Mesenchymal stem cell (in vitro differentiated cells and primary cell): ENCODE results near the gene ELOVL7. TPM values are rescaled to one million over a fixed set of nuclear protein-coding genes. Genes with fewer than 3 reads are reported as not detected.

Experiments used
- DNase-seq: peaks from one replicate; pipeline ENCODE4 v3.0.0-alpha.2; 2013
- H2AFZ ChIP-seq: one replicate; pipeline ENCODE4 v1.6.1; 2013; ENCODE audit warnings: low read depth, mild to moderate bottlenecking, control low read depth, inconsistent platforms, low read length, moderate library complexity
- H2AK5ac ChIP-seq: 2 replicates; pipeline ENCODE4 v1.6.1; 2013; ENCODE audit warnings: low read length, moderate library complexity, mild to moderate bottlenecking, inconsistent platforms; ENCODE audit not compliant: severe bottlenecking
- H2BK120ac ChIP-seq: one replicate; pipeline ENCODE4 v1.6.1; 2013; ENCODE audit warnings: low read depth, mild to moderate bottlenecking, inconsistent platforms, low read length, moderate library complexity
- H2BK12ac ChIP-seq, 2 experiments: one replicate each; pipeline ENCODE4 v1.6.1; 2013; ENCODE audit warnings: inconsistent platforms in 2 of 2, low read length in 2 of 2, mild to moderate bottlenecking in 2 of 2, moderate library complexity in 2 of 2, control low read depth in 1 of 2
- H2BK15ac ChIP-seq: one replicate; pipeline ENCODE4 v1.6.1; 2013; ENCODE audit warnings: mild to moderate bottlenecking, low read depth, inconsistent platforms; ENCODE audit not compliant: poor library complexity, severe bottlenecking
- H2BK5ac ChIP-seq: 2 replicates; pipeline ENCODE4 v1.6.1; 2013; ENCODE audit warnings: low read depth, mild to moderate bottlenecking, low read length, control low read depth, inconsistent platforms; ENCODE audit not compliant: poor library complexity, severe bottlenecking
- H3K14ac ChIP-seq, 2 experiments: one replicate each; pipeline ENCODE4 v1.6.1; 2013; ENCODE audit warnings: inconsistent platforms in 2 of 2, low read length in 2 of 2, control low read depth in 1 of 2, mild to moderate bottlenecking in 1 of 2, moderate library complexity in 1 of 2
- H3K18ac ChIP-seq, 2 experiments: one replicate each; pipeline ENCODE4 v1.6.1; 2013; ENCODE audit warnings: inconsistent platforms in 2 of 2, low read length in 2 of 2, control low read depth in 1 of 2, low read depth in 1 of 2, mild to moderate bottlenecking in 1 of 2
- H3K23ac ChIP-seq, 2 experiments: one replicate each; pipeline ENCODE4 v1.6.1; 2013; ENCODE audit warnings: inconsistent platforms in 2 of 2, low read length in 2 of 2, mild to moderate bottlenecking in 2 of 2, moderate library complexity in 2 of 2, control low read depth in 1 of 2
- H3K27ac ChIP-seq: 2 replicates; pipeline ENCODE4 v1.5.1; 2013; ENCODE audit warnings: mild to moderate bottlenecking, moderate library complexity, low read length, control low read depth, inconsistent platforms; ENCODE audit not compliant: poor library complexity, severe bottlenecking
- H3K27me3 ChIP-seq, 2 experiments: 2 replicates each; pipeline versions ENCODE4 v1.6.1 to v1.7.0; 2013; ENCODE audit warnings: low read length in 2 of 2, mild to moderate bottlenecking in 2 of 2, moderate library complexity in 2 of 2, control low read depth in 1 of 2, inconsistent platforms in 1 of 2; ENCODE audit not compliant: control insufficient read depth in 1 of 2, insufficient read depth in 1 of 2
- H3K36me3 ChIP-seq, 2 experiments: 2 replicates each; pipeline versions ENCODE4 v1.6.1 to v1.7.0; 2013; ENCODE audit warnings: low read length in 2 of 2, control low read depth in 1 of 2, inconsistent platforms in 1 of 2, low read depth in 1 of 2, mild to moderate bottlenecking in 1 of 2; ENCODE audit not compliant: insufficient read depth in 2 of 2, control insufficient read depth in 1 of 2
- H3K4ac ChIP-seq, 2 experiments: one replicate each; pipeline ENCODE4 v1.6.1; 2013; ENCODE audit warnings: inconsistent platforms in 2 of 2, low read length in 2 of 2, mild to moderate bottlenecking in 2 of 2, moderate library complexity in 2 of 2, control low read depth in 1 of 2, low read depth in 1 of 2
- H3K4me1 ChIP-seq: 2 replicates; pipeline ENCODE4 v1.6.1; 2013; ENCODE audit warnings: low read depth, low read length, control low read depth; ENCODE audit not compliant: control insufficient read depth, insufficient read depth
- H3K4me2 ChIP-seq: 2 replicates; pipeline ENCODE4 v1.6.1; 2013; ENCODE audit warnings: low read length, mild to moderate bottlenecking, inconsistent platforms; ENCODE audit not compliant: poor library complexity, severe bottlenecking
- H3K4me3 ChIP-seq, 2 experiments: 2 replicates each; pipeline versions ENCODE4 v1.5.1 to v1.7.0; 2013; ENCODE audit warnings: low read length in 2 of 2, mild to moderate bottlenecking in 2 of 2, control low read depth in 1 of 2, low read depth in 1 of 2; ENCODE audit not compliant: insufficient read depth in 1 of 2
- H3K79me1 ChIP-seq: replicated peaks from 2 replicates; pipeline ENCODE4 v1.6.1; 2013; ENCODE audit warnings: mild to moderate bottlenecking, control low read depth, low read length, inconsistent platforms; ENCODE audit not compliant: poor library complexity, severe bottlenecking
- H3K9ac ChIP-seq: 2 replicates; pipeline ENCODE4 v1.7.0; 2013; ENCODE audit warnings: mild to moderate bottlenecking, low read length, moderate library complexity
- H3K9me3 ChIP-seq: 2 replicates; pipeline ENCODE4 v1.7.0; 2013; ENCODE audit warnings: mild to moderate bottlenecking, low read length; ENCODE audit not compliant: control insufficient read depth
- H4K8ac ChIP-seq: one replicate; pipeline ENCODE4 v1.6.1; 2013; ENCODE audit warnings: inconsistent platforms, mild to moderate bottlenecking, low read length, moderate library complexity
- H4K91ac ChIP-seq: one replicate; pipeline ENCODE4 v1.6.1; 2013; ENCODE audit warnings: mild to moderate bottlenecking, low read length, inconsistent platforms
- WGBS: methylation state at CpG from one replicate; pipeline ENCODE4 v1.1.7; 2013; ENCODE audit warnings: mixed read lengths; 5-methylcytosine and 5-hydroxymethylcytosine counted together
- polyA plus RNA-seq, 2 experiments: library from polyadenylated mRNA; stranded (reverse); fragments of 200-250 nt; gene quantifications; one replicate each; pipeline ENCODE4 v1.2.3, GENCODE V29; 2013

Gene ELOVL7
- polyA plus RNA-seq (2013, experiment 1 of 2) = 0.03 TPM
- polyA plus RNA-seq (2013, experiment 2 of 2) = 0.03 TPM

- H3K36me3 ChIP-seq = no peaks in the 10 kb centered on the region
- no peak within 1 kb of the TSS for H2BK15ac ChIP-seq
- H3K9me3 ChIP-seq = no peaks in the 10 kb centered on the region
- H4K91ac ChIP-seq = no peak within 1 kb of the TSS
- under 1% methylated on average over 47 of the region's 87 CpGs for WGBS
- no peak within 1 kb of the TSS for H3K27ac ChIP-seq
- H2BK120ac ChIP-seq = no peak within 1 kb of the TSS
- DNase-seq = peak; percentile 76
- peak within 1 kb of the TSS; percentile 47 for H2AFZ ChIP-seq
- H4K8ac ChIP-seq = no peak within 1 kb of the TSS
- H2BK5ac ChIP-seq = no peak within 1 kb of the TSS
- no peak within 1 kb of the TSS for H3K18ac ChIP-seq
- H3K9ac ChIP-seq = peak within 1 kb of the TSS; percentile 58
- peak within 1 kb of the TSS in 1 of 2 experiments; percentile 64 for H3K23ac ChIP-seq
- H3K4me1 ChIP-seq = peaks cover 8% of the 10 kb centered on the region
- no peak within 1 kb of the TSS for H2AK5ac ChIP-seq
- peaks cover 16 to 61% of the 10 kb centered on the region in 2 experiments for H3K27me3 ChIP-seq
- peak within 1 kb of the TSS; percentile 94 for H3K4me2 ChIP-seq
- H3K14ac ChIP-seq = no peak within 1 kb of the TSS
- H3K4ac ChIP-seq = no peak within 1 kb of the TSS
- no peaks in the 10 kb centered on the region for H3K79me1 ChIP-seq
- H3K4me3 ChIP-seq = peak within 1 kb of the TSS; percentile 73 to 77
- no peak within 1 kb of the TSS for H2BK12ac ChIP-seq
Measured at GRCh38 chr5:60843936-60844905, at the start of gene ELOVL7. TSS of gene ELOVL7 (minus strand) at chr5:60844269. CDS start at chr5:60787397, 56,872 bp downstream.

- no peak overlapping the region for H2BK15ac ChIP-seq
Measured at GRCh38 chr5:60893521-60893920, 49.5 kb upstream of the ELOVL7 start.

GRCh38 chr5:60891667-60892066 lies 47.6 kb upstream of the ELOVL7 start:
- no peak overlapping the region for H3K9ac ChIP-seq
- H2AFZ ChIP-seq = no peak overlapping the region
- no peaks in the 10 kb centered on the region for H3K27me3 ChIP-seq
- H3K27ac ChIP-seq = no peak overlapping the region
- no peak overlapping the region for H2BK5ac ChIP-seq
- no peak overlapping the region for H3K23ac ChIP-seq
- peaks cover 11 to 36% of the 10 kb centered on the region in 2 experiments for H3K36me3 ChIP-seq
- no peaks in the 10 kb centered on the region for H3K4me1 ChIP-seq
- no peak overlapping the region for H3K4me2 ChIP-seq
- WGBS = 96% methylated on average over 2 of the region's 2 CpGs
- DNase-seq = no peak
- no peak overlapping the region for H2BK12ac ChIP-seq
- H3K79me1 ChIP-seq = no peaks in the 10 kb centered on the region
- no peak overlapping the region for H2AK5ac ChIP-seq
- no peak overlapping the region for H4K91ac ChIP-seq
- no peak overlapping the region for H4K8ac ChIP-seq
- no peak overlapping the region for H3K18ac ChIP-seq
- H3K4ac ChIP-seq = no peak overlapping the region
- no peak overlapping the region for H3K4me3 ChIP-seq
- H3K9me3 ChIP-seq = no peaks in the 10 kb centered on the region
- H2BK120ac ChIP-seq = no peak overlapping the region
- no peak overlapping the region for H2BK15ac ChIP-seq
- H3K14ac ChIP-seq = no peak overlapping the region

More at GRCh38 chr5:60893521-60893920, 49.5 kb upstream of the ELOVL7 start:
- WGBS = 94% methylated on average over 11 of the region's 13 CpGs
- H2BK120ac ChIP-seq = no peak overlapping the region
- H3K14ac ChIP-seq = no peak overlapping the region
- H2AK5ac ChIP-seq = no peak overlapping the region
- no peak overlapping the region for H2AFZ ChIP-seq
- no peak overlapping the region for H3K18ac ChIP-seq
- no peak overlapping the region for H2BK12ac ChIP-seq
- peaks cover 11 to 51% of the 10 kb centered on the region in 2 experiments for H3K36me3 ChIP-seq
- no peak overlapping the region for H2BK5ac ChIP-seq
- no peak overlapping the region for H3K23ac ChIP-seq
- no peak overlapping the region for H3K4me2 ChIP-seq
- no peak for DNase-seq
- no peak overlapping the region for H3K4me3 ChIP-seq
- H4K8ac ChIP-seq = no peak overlapping the region
- no peaks in the 10 kb centered on the region for H3K79me1 ChIP-seq
- no peak overlapping the region for H3K4ac ChIP-seq
- no peaks in the 10 kb centered on the region for H3K4me1 ChIP-seq
- H3K27me3 ChIP-seq = no peaks in the 10 kb centered on the region
- no peak overlapping the region for H3K9ac ChIP-seq
- H4K91ac ChIP-seq = no peak overlapping the region
- H3K9me3 ChIP-seq = no peaks in the 10 kb centered on the region
- H3K27ac ChIP-seq = no peak overlapping the region

GRCh38 chr5:60888359-60889061 lies 44.4 kb upstream of the ELOVL7 start:
- H3K4ac ChIP-seq = no peak overlapping the region
- peaks cover 9 to 20% of the 10 kb centered on the region in 2 experiments for H3K36me3 ChIP-seq
- WGBS = 100% methylated on average over 1 of the region's 2 CpGs
- H2AK5ac ChIP-seq = no peak overlapping the region
- H3K18ac ChIP-seq = no peak overlapping the region
- no peaks in the 10 kb centered on the region for H3K9me3 ChIP-seq
- H3K4me1 ChIP-seq = no peaks in the 10 kb centered on the region
- H4K8ac ChIP-seq = no peak overlapping the region
- no peak overlapping the region for H2BK15ac ChIP-seq
- H3K27ac ChIP-seq = no peak overlapping the region
- H2BK5ac ChIP-seq = no peak overlapping the region
- no peak overlapping the region for H2AFZ ChIP-seq
- H4K91ac ChIP-seq = no peak overlapping the region
- no peak overlapping the region for H3K4me3 ChIP-seq
- no peak overlapping the region for H3K9ac ChIP-seq
- no peak for DNase-seq
- H3K79me1 ChIP-seq = no peaks in the 10 kb centered on the region
- H2BK12ac ChIP-seq = no peak overlapping the region
- no peak overlapping the region for H2BK120ac ChIP-seq
- H3K27me3 ChIP-seq = no peaks in the 10 kb centered on the region
- H3K23ac ChIP-seq = no peak overlapping the region
- no peak overlapping the region for H3K4me2 ChIP-seq
- no peak overlapping the region for H3K14ac ChIP-seq
